OCI-LY1 (cell line): ENCODE results near the gene BHLHA9.

Experiments
- H2AFZ ChIP-seq: fragments of 200-600 bp; sonication (generic), shearing (Covaris generic); 2 replicates; pipeline ENCODE4 v1.6.0; 2014; ENCODE audit warnings: antibody characterized with exemption, mild to moderate bottlenecking, low read length
- H3F3A ChIP-seq: fragments of 200-600 bp; sonication (generic), shearing (Covaris generic); 2 replicates; pipeline ENCODE4 v1.6.0; 2014; ENCODE audit warnings: mild to moderate bottlenecking, antibody characterized with exemption, low read length, moderate library complexity; ENCODE audit not compliant: insufficient read depth
- H3K27ac ChIP-seq: fragments of 200-600 bp; sonication (generic); 2 replicates; pipeline ENCODE4 v1.5.1; 2014; ENCODE audit warnings: low read length, mixed run types, mild to moderate bottlenecking, low read depth; ENCODE audit not compliant: poor library complexity, severe bottlenecking
- H3K27me3 ChIP-seq: fragments of 200-600 bp; sonication (generic); 2 replicates; pipeline ENCODE4 v1.6.0; 2014; ENCODE audit warnings: antibody characterized with exemption, mild to moderate bottlenecking, low read length, moderate library complexity; ENCODE audit not compliant: insufficient read depth
- H3K36me3 ChIP-seq: fragments of 200-600 bp; sonication (generic); 2 replicates; pipeline ENCODE4 v1.6.1; 2014; ENCODE audit warnings: mild to moderate bottlenecking, antibody characterized with exemption, low read length, moderate library complexity, mixed read lengths; ENCODE audit not compliant: insufficient read depth
- H3K4me1 ChIP-seq: fragments of 200-600 bp; sonication (generic); 2 replicates; pipeline ENCODE4 v1.5.1; 2014; ENCODE audit warnings: mild to moderate bottlenecking, low read length, moderate library complexity; ENCODE audit not compliant: insufficient read depth, severe bottlenecking
- H3K4me2 ChIP-seq: fragments of 200-600 bp; sonication (generic), shearing (Covaris generic); 2 replicates; pipeline ENCODE4 v1.6.1; 2014; ENCODE audit warnings: low read length
- H3K4me3 ChIP-seq: fragments of 200-600 bp; sonication (generic); 2 replicates; pipeline ENCODE4 v1.5.1; 2014; ENCODE audit warnings: low read length, low read depth, mild to moderate bottlenecking, mixed read lengths; ENCODE audit not compliant: poor library complexity, severe bottlenecking
- H3K79me2 ChIP-seq: fragments of 200-600 bp; shearing (Covaris generic); 2 replicates; pipeline ENCODE4 v1.6.1; 2016; ENCODE audit warnings: mixed run types, low read length, mixed read lengths; ENCODE audit not compliant: insufficient read depth
- H3K9ac ChIP-seq: fragments of 200-600 bp; sonication (generic), shearing (Covaris generic); 2 replicates; pipeline ENCODE4 v1.6.1; 2014; ENCODE audit warnings: mild to moderate bottlenecking, low read length, mixed read lengths
- H3K9me2 ChIP-seq: fragments of 200-600 bp; sonication (generic), shearing (Covaris generic); 2 replicates; pipeline ENCODE4 v1.6.1; 2014; ENCODE audit warnings: low read depth, mild to moderate bottlenecking, low read length, mixed read lengths
- H3K9me3 ChIP-seq: fragments of 200-600 bp; shearing (Covaris generic); 2 replicates; pipeline ENCODE4 v1.6.1; 2014; ENCODE audit warnings: low read length, mixed read lengths
- H4K20me1 ChIP-seq: fragments of 200-600 bp; sonication (generic), shearing (Covaris generic); 2 replicates; pipeline ENCODE4 v1.6.0; 2016; ENCODE audit warnings: mild to moderate bottlenecking, low read length; ENCODE audit not compliant: insufficient read depth
- EZH2 ChIP-seq: fragments of 200-600 bp; sonication (generic), shearing (Covaris generic); IDR thresholded peaks from 2 replicates; pipeline ENCODE4 v1.8.0; 2017; ENCODE audit warnings: borderline replicate concordance, mixed run types, mild to moderate bottlenecking, antibody characterized with exemption, low read length, moderate library complexity, mixed read lengths
- TF ChIP-seq, protein P1 (sequence below): fragments of 200-600 bp; sonication (generic), shearing (Covaris generic); IDR thresholded peaks from 2 replicates; pipeline ENCODE4 v1.5.1; 2017; ENCODE audit warnings: mild to moderate bottlenecking, antibody characterized with exemption, low read length, moderate library complexity, mixed read lengths

The BHLHA9 gene

DNA sequence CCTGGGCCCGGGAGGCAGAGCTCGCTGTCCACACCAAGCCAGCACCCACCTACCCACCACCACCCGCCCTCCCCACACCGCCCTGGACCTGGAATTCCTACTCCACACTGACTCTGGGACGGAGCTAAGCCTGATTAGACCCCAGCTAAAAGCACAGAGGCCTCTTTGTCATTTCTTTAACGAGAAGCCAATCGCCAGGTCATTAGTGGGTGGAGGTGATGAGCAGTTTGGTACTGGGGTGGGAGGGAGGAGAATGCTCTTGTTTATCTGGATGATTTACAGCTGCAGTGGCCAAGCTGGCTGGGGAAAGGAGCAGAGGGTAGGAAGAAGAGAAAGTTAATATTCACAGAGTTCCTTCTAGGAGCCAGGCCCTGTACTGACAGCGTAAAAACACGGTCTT is 6.0 kb upstream of the BHLHA9 start:
- H3F3A ChIP-seq, result peaks cover 3% of the 10 kb centered on the region; the same call in 1 of the 2 replicates
- no peaks in the 10 kb centered on the region for H3K36me3 ChIP-seq
- no peak overlapping the region for H3K27ac ChIP-seq
- H3K79me2 ChIP-seq, result no peaks in the 10 kb centered on the region
- peaks cover 18% of the 10 kb centered on the region for H3K4me1 ChIP-seq
- no peak overlapping the region for H3K9ac ChIP-seq
- TF ChIP-seq, protein P1, sequence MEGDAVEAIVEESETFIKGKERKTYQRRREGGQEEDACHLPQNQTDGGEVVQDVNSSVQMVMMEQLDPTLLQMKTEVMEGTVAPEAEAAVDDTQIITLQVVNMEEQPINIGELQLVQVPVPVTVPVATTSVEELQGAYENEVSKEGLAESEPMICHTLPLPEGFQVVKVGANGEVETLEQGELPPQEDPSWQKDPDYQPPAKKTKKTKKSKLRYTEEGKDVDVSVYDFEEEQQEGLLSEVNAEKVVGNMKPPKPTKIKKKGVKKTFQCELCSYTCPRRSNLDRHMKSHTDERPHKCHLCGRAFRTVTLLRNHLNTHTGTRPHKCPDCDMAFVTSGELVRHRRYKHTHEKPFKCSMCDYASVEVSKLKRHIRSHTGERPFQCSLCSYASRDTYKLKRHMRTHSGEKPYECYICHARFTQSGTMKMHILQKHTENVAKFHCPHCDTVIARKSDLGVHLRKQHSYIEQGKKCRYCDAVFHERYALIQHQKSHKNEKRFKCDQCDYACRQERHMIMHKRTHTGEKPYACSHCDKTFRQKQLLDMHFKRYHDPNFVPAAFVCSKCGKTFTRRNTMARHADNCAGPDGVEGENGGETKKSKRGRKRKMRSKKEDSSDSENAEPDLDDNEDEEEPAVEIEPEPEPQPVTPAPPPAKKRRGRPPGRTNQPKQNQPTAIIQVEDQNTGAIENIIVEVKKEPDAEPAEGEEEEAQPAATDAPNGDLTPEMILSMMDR, result no peak
- TF ChIP-seq EZH2, result no peak
- H3K4me3 ChIP-seq, result no peak overlapping the region
- H3K9me3 ChIP-seq, result no peaks in the 10 kb centered on the region
- no peaks in the 10 kb centered on the region for H3K9me2 ChIP-seq
- no peaks in the 10 kb centered on the region for H3K27me3 ChIP-seq
- H3K4me2 ChIP-seq, result no peak overlapping the region
- H2AFZ ChIP-seq, result no peak overlapping the region
- H4K20me1 ChIP-seq, result no peaks in the 10 kb centered on the region

DNA sequence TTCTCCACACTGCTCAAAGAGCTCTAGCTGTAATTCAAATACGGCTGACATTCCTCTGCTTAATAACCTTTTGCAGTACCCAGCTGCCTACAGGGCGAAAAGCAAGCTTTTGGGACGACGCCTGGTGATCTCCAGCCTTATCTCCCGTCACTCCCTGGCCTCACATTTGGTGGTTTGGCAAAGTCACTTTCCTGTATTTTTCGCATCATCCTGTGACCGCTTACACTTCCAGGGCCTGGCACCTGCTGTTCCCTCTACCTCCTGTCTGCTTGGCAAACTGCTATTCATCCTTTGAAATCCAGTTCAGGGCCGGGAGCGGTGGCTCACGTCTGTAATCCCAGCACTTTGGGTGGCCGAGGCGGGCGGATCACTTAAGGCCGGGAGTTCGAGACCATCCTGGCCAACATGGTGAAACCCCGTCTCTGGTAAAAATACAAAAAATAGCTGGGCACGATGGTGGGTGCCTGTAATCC is 2.7 kb upstream of the BHLHA9 start:
- no peak overlapping the region for H3K27ac ChIP-seq
- H3K9me2 ChIP-seq, result no peaks in the 10 kb centered on the region
- peak overlapping the region; percentile 84 for H3K4me2 ChIP-seq

DNA sequence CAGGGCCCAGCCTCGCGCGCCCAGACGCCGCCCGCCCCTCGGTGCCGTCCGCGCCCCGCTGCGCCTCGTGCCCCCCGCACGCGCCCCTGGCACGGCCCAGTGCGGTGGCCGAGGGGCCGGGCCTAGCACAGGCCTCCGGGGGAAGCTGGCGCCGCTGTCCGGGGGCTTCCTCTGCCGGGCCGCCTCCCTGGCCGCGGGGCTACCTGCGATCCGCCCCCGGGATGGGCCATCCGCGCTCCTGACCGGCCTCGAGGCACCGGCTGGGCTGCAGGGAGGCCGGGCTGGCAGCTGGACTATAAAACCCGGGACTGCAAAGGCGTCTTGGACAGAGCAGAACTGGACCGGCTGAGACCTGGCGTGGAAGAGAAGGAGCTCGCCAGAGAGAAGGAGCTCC is 783 bp downstream of the BHLHA9 start:
- TF ChIP-seq, protein P1, result no peak
- no peak for TF ChIP-seq EZH2
- Histone ChIP-seq H3K4me2 (no peak overlapping the region), H3K4me3 (no peak overlapping the region), H2AFZ (no peak overlapping the region), H3K9ac (no peak overlapping the region), H3K27ac (no peak overlapping the region), H3K79me2 (no peaks in the 10 kb centered on the region), H3K36me3 (no peaks in the 10 kb centered on the region), H3K9me3 (no peaks in the 10 kb centered on the region), H4K20me1 (no peaks in the 10 kb centered on the region), H3K27me3 (no peaks in the 10 kb centered on the region), H3K4me1 (peaks cover 23% of the 10 kb centered on the region), H3F3A (peaks cover 3% of the 10 kb centered on the region; the same call in 1 of the 2 replicates), H3K9me2 (no peaks in the 10 kb centered on the region)

More for the DNA sequence above, 2.7 kb upstream of the BHLHA9 start:
- no peaks in the 10 kb centered on the region for H4K20me1 ChIP-seq
- H3K4me1 ChIP-seq, result peaks cover 15% of the 10 kb centered on the region
- no peaks in the 10 kb centered on the region for H3K79me2 ChIP-seq
- TF ChIP-seq, protein P1, result no peak
- TF ChIP-seq EZH2, result no peak
- H3K9me3 ChIP-seq, result no peaks in the 10 kb centered on the region
- no peaks in the 10 kb centered on the region for H3K27me3 ChIP-seq
- H3K9ac ChIP-seq, result peak overlapping the region; percentile 70
- H3K36me3 ChIP-seq, result no peaks in the 10 kb centered on the region
- H3K4me3 ChIP-seq, result peak overlapping the region; percentile 67
- H3F3A ChIP-seq, result peaks cover 3% of the 10 kb centered on the region; the same call in 1 of the 2 replicates
- H2AFZ ChIP-seq, result 0 out of 2 replicates have a peak overlapping the region, but pooled peaks have one; percentile 8
